Muscle layer of colon (tissue), 2 donors: ENCODE results near the gene FOLR1.
"Not testable (repeated sequence)": the region's sequence is repeated elsewhere in the genome, so short reads cannot be mapped to it uniquely, and the experiment has no call there.

ENCODE experiments used
- H3K27ac ChIP-seq: one replicate; pipeline ENCODE4 v1.7.0; 2013; ENCODE audit warnings: low read depth, mild to moderate bottlenecking, low read length, moderate library complexity
- H3K27me3 ChIP-seq, 2 donors: one replicate each; pipeline ENCODE4 v1.7.0; 2013; ENCODE audit warnings: low read length in 2 of 2, mild to moderate bottlenecking in 2 of 2; ENCODE audit not compliant: insufficient read depth in 2 of 2, control insufficient read depth in 1 of 2
- H3K36me3 ChIP-seq: one replicate; pipeline ENCODE4 v1.7.0; 2013; ENCODE audit warnings: mild to moderate bottlenecking, low read length; ENCODE audit not compliant: insufficient read depth
- H3K4me1 ChIP-seq: one replicate; pipeline ENCODE4 v1.7.0; 2013; ENCODE audit warnings: mild to moderate bottlenecking, low read length; ENCODE audit not compliant: insufficient read depth
- H3K4me3 ChIP-seq, 2 donors: one replicate each; pipeline ENCODE4 v1.7.0; 2013; ENCODE audit warnings: low read length in 2 of 2, low read depth in 1 of 2, mild to moderate bottlenecking in 1 of 2, moderate library complexity in 1 of 2
- H3K9ac ChIP-seq: one replicate; pipeline ENCODE4 v1.7.0; 2013; ENCODE audit warnings: low read length
- H3K9me3 ChIP-seq: one replicate; pipeline ENCODE4 v1.7.0; 2013; ENCODE audit warnings: mild to moderate bottlenecking, low read length
- donor health status: abdominal sarcoma.
- donor health status: Adenocarcinoma of cecum.

Gene FOLR1

GRCh38 chr11:72191961-72192381, at the start of gene FOLR1:
TSS of gene FOLR1 (plus strand) at chr11:72192140. CDS start at chr11:72192174, 34 bp downstream.
- Histone ChIP-seq H3K9ac (no peak within 1 kb of the TSS), H3K4me1 (peaks cover 4% of the 10 kb centered on the region), H3K9me3 (no peaks in the 10 kb centered on the region), H3K4me3 (no peak within 1 kb of the TSS), H3K27me3 (no peaks in the 10 kb centered on the region), H3K36me3 (no peaks in the 10 kb centered on the region), H3K27ac (no peak within 1 kb of the TSS)

- not testable (repeated sequence) for H3K9ac ChIP-seq, H3K9me3 ChIP-seq, H3K27ac ChIP-seq, H3K4me3 ChIP-seq, H3K4me1 ChIP-seq, H3K36me3 ChIP-seq, H3K27me3 ChIP-seq
Observed at GRCh38 chr11:72142543-72142942, 49.4 kb upstream of the FOLR1 start.

GRCh38 chr11:72144807-72145565, 47.0 kb upstream of the FOLR1 start:
- no peaks in the 10 kb centered on the region for H3K27me3 ChIP-seq
- H3K27ac ChIP-seq, result no peak overlapping the region
- no peaks in the 10 kb centered on the region for H3K36me3 ChIP-seq
- H3K9ac ChIP-seq, result no peak overlapping the region
- no peaks in the 10 kb centered on the region for H3K4me1 ChIP-seq
- H3K4me3 ChIP-seq, result no peak overlapping the region
- no peaks in the 10 kb centered on the region for H3K9me3 ChIP-seq

DNA sequence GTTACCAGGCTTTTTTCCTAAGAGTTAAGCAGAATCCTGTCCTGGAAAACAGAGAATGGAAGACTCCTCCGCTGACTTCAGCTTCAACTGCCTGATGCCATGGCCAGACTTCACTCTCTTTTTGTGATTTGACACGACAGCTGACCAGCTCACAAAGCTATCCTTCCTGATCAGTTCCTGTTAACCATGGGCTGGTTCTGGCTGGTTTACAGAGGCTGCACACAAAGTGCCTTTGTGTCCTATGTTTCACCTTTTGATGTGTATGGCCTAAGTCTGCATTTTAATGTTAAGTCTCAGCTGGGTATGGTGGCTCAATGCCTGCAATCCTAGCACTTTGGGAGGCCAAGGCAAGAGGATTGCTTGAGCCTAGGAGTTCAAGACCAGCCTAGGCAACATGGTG, 45.3 kb upstream of the FOLR1 start:
- H3K27ac ChIP-seq, result no peak overlapping the region
- H3K4me3 ChIP-seq, result no peak overlapping the region
- H3K27me3 ChIP-seq, result no peaks in the 10 kb centered on the region
- H3K4me1 ChIP-seq, result no peaks in the 10 kb centered on the region
- H3K9me3 ChIP-seq, result no peaks in the 10 kb centered on the region
- no peak overlapping the region for H3K9ac ChIP-seq
- H3K36me3 ChIP-seq, result no peaks in the 10 kb centered on the region

DNA sequence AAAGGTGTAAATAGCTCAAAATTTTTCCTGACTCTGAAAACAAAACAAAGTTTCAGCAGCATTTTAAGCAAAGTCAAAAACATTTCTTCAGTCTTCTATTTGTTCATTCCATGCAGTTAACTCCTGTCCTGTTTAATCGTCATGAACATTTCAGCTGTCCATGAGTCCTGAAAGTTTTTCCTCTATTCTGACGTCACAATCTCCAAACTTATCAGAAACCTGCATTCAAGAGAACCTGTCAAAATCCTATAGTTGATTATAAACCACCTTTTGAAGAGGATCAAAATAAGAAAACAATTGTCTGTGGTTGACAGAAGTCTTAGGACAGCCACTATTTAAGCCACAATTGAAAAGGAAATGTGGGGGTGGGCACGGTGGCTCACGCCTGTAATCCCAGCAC, 41.1 kb upstream of the FOLR1 start:
- Histone ChIP-seq H3K4me1 (no peaks in the 10 kb centered on the region), H3K9ac (no peak overlapping the region)

GRCh38 chr11:72153874-72154273, 38.1 kb upstream of the FOLR1 start:
- H3K36me3 ChIP-seq, H3K4me3 ChIP-seq, H3K27ac ChIP-seq, H3K9me3 ChIP-seq, H3K9ac ChIP-seq, H3K4me1 ChIP-seq, H3K27me3 ChIP-seq: not testable (repeated sequence)

More for the DNA sequence above, 41.1 kb upstream of the FOLR1 start:
- Histone ChIP-seq H3K36me3 (no peaks in the 10 kb centered on the region), H3K27ac (no peak overlapping the region), H3K9me3 (no peaks in the 10 kb centered on the region), H3K4me3 (no peak overlapping the region), H3K27me3 (no peaks in the 10 kb centered on the region)

DNA sequence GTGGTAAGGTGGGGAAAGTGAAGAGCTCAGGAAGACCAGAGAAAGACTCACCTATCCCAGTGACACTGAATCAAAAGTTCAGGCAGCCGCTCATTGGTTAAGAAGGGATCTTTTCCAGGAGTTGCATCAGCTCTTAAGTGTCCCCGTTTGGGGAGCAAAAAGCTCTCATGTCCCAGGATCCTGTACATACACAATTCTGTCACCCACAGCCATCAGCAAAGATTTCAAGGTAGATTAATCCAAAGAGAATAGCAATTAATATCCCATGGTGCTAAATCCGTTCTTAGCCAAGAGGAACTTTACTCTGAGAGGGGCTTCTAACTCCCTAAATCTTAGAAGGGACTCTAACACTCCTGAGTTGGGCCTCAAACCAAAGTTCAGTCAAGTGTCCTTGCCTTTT, 37.1 kb upstream of the FOLR1 start:
- Histone ChIP-seq H3K27ac (no peak overlapping the region), H3K9ac (no peak overlapping the region), H3K4me3 (no peak overlapping the region), H3K9me3 (no peaks in the 10 kb centered on the region), H3K36me3 (no peaks in the 10 kb centered on the region), H3K4me1 (no peaks in the 10 kb centered on the region), H3K27me3 (no peaks in the 10 kb centered on the region)

DNA sequence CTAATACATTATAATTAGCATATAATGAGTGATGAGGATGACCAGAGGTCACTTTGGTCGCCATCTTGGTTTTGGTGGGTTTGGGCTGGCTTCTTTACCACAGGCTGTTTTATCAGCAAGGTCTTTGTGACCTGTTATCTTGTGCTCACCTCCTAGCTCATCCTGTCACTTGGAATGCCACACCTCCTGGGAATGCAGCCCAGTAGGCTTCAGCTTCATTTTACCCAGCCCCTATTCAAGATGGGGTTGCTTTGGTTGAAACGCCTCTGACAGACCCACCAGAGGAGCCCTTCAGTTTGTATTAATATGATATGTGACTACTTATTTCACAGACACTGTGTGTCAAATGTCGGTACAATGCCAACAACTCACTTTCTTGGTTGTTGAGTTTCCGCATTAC, 36.2 kb upstream of the FOLR1 start:
- Histone ChIP-seq H3K27ac (no peak overlapping the region), H3K4me3 (no peak overlapping the region), H3K27me3 (no peaks in the 10 kb centered on the region), H3K9ac (no peak overlapping the region), H3K36me3 (no peaks in the 10 kb centered on the region), H3K9me3 (no peaks in the 10 kb centered on the region), H3K4me1 (no peaks in the 10 kb centered on the region)

DNA sequence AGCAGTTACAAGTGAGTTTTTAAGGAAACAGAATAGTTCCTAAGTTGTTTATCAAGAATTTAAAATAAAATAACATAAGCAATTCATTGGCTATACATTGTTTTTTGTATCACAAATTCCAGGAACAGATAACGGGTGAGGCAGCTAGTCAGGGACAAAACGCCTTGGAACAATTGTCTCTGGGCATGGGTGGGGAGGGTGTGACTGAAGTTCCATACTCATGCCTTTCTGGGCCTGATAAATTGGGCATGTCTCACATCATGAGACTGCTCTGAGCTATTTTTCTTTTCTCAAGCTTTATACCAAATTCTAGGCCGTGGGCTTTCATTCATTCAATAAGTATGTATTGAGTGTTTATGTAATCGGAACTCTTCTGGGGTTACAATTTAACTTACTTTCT, 34.8 kb upstream of the FOLR1 start:
- no peak overlapping the region for H3K9ac ChIP-seq
- H3K4me3 ChIP-seq, result no peak overlapping the region
- no peak overlapping the region for H3K27ac ChIP-seq
- no peaks in the 10 kb centered on the region for H3K27me3 ChIP-seq
- no peaks in the 10 kb centered on the region for H3K9me3 ChIP-seq
- H3K36me3 ChIP-seq, result no peaks in the 10 kb centered on the region
- H3K4me1 ChIP-seq, result no peaks in the 10 kb centered on the region

- H3K36me3 ChIP-seq, result no peaks in the 10 kb centered on the region
- no peak overlapping the region for H3K4me3 ChIP-seq
- no peak overlapping the region for H3K27ac ChIP-seq
- H3K9ac ChIP-seq, result no peak overlapping the region
- no peaks in the 10 kb centered on the region for H3K27me3 ChIP-seq
- no peaks in the 10 kb centered on the region for H3K4me1 ChIP-seq
- no peaks in the 10 kb centered on the region for H3K9me3 ChIP-seq
Observed at GRCh38 chr11:72160319-72160718, 31.6 kb upstream of the FOLR1 start.

- Histone ChIP-seq H3K27ac (no peak overlapping the region), H3K27me3 (no peaks in the 10 kb centered on the region), H3K9ac (no peak overlapping the region), H3K4me1 (no peaks in the 10 kb centered on the region), H3K9me3 (no peaks in the 10 kb centered on the region), H3K4me3 (no peak overlapping the region), H3K36me3 (no peaks in the 10 kb centered on the region)
Observed at GRCh38 chr11:72162891-72163492, 28.9 kb upstream of the FOLR1 start.

DNA sequence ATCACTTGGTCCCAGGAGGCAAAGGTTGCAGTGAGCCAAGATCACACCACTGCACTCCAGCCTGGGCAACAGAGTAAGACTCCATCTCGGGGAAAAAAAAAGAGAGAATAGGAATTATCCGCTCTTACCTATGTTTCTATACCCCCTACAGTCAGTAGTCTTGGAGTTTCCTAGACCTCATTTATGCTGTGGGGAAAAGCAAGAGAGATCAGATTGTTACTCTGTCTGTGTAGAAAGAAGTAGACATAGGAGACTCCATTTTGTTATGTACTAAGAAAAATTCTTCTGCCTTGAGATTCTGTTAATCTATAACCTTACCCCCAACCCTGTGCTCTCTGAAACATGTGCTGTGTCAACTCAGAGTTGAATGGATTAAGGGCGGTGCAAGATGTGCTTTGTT, 27.8 kb upstream of the FOLR1 start:
- not testable (repeated sequence) for H3K4me3 ChIP-seq, H3K9me3 ChIP-seq, H3K27ac ChIP-seq, H3K9ac ChIP-seq, H3K27me3 ChIP-seq, H3K4me1 ChIP-seq, H3K36me3 ChIP-seq
